Ecto neural progenitor cell (in vitro differentiated cells): ENCODE results near the gene DNMT3L.
"Not testable (repeated sequence)": the region's sequence is repeated elsewhere in the genome, so short reads cannot be mapped to it uniquely, and the experiment has no call there.

Experiments used
- DNase-seq: peaks from one replicate; pipeline ENCODE4 v3.0.0-alpha.2; 2018; ENCODE audit warnings: low spot score

The DNMT3L gene

DNA sequence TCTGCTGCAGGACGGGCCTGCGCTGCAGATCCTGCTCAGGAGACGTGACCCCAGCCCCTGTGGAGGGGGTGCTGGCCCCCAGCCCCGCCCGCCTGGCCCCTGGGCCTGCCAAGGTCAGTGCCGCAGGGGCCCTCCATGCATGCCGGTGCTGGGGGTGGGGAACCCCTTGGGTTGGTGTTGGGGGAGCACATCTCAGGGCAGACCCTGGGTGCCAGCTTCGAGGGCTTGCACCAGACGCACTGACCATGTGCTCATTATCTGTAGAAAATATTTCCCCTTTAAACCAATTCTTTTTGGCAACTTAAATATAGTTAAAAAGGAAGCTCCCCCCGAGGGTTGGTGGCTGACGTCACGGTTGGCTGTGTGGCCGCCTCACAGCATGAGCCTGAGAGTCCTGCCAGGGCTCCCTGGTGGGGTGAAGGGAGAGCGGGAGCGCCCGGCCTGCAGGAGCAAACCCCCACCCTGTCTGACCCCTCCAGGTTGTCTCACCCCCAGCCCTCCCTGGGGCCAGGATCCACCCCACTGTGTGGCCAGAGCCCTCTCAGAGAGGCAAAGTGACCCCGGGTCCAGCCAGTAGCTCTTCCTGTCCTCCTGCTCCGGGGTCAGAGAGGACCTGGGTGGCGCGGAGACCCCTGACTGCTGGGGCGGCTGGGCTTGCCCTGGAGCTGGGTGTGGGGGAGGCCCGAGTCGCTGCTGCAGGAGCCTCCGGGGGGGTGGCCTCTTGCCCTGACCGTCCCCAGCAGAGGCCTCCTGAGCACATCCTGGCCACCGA is 32.9 kb upstream of the DNMT3L start:
- DNase-seq: no peak

DNA sequence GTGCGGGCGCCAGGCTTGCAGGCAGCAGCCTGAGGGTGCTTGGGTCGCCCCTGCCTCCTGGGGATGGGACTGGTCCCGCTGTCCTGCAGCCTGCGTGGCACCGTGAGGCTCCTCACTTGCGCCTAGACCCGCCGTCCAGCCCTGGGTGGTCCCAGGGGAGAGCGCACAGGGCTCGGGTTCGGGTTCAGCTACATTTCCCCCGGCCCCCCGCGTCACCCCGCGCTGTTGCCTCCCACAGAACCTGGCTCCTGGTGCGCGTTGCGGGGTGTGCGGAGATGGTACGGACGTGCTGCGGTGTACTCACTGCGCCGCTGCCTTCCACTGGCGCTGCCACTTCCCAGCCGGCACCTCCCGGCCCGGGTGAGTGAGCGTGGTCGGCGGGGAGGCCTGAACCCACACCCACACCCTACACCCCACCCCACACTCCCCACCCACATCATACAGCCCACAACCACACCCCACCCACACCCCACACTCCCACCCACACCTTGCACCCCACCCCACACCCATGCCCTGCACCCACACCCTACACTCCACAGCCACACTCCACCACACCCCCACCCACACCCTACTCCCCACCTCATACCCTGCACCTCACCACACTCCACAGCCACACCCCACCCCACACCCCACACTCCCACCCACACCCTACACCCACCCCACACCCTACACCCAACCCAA is 32.0 kb upstream of the DNMT3L start:
- DNase-seq: no peak

DNA sequence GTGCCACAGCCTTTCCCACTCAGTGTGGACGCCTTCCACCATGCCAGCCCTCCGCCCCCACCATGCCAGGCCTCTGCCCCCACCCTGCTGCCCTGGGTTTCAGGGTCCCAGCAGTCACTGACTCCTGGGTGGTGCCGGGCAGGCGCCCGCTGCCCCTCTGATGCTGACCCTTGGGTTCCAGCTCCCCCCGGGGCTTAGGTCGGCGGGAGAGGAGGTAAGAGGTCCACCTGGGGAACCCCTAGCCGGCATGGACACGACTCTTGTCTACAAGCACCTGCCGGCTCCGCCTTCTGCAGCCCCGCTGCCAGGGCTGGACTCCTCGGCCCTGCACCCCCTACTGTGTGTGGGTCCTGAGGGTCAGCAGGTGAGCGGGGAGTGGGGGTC is 31.1 kb upstream of the DNMT3L start:
- no peak for DNase-seq

DNA sequence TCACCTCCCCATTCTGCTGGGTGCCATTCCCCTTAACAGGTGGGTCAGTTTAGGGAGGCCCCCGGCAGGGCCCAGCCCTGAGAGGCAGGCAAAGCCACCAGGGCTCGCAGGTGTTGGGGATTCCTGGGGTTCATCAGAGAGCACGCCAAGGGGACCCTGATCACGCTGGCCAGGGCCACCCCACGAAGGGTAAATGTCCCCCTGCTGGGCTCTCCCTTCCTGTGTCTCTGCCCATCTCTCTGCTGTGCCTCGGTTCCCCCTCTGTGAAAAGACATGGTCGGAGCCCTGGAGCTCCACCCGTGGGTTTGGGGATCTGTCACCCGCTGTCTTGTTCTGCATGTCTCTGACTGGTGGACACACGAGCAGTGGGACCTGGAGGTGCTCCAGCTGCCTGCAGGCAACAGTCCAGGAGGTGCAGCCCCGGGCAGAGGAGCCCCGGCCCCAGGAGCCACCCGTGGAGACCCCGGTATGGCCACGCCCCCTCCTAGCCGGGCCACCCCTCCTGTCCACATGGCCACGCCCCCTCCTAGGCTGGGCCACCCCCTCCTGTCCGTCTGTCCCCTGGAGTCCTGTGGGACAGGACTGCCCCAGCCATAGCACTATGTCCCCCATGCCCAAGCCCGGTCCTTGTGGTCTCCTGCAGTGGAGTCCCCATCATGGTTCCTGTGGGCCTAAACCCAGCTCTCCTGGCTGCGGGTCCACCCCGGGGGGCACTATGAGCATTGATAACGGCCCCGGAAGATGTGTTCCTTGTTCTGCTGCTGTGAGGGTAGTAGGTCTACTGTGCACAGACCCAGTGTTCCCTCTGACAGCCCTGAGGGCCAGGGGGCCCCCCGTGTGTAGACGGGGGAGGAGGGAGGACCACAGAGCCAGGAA is 30.5 kb upstream of the DNMT3L start:
- DNase-seq: no peak

DNA sequence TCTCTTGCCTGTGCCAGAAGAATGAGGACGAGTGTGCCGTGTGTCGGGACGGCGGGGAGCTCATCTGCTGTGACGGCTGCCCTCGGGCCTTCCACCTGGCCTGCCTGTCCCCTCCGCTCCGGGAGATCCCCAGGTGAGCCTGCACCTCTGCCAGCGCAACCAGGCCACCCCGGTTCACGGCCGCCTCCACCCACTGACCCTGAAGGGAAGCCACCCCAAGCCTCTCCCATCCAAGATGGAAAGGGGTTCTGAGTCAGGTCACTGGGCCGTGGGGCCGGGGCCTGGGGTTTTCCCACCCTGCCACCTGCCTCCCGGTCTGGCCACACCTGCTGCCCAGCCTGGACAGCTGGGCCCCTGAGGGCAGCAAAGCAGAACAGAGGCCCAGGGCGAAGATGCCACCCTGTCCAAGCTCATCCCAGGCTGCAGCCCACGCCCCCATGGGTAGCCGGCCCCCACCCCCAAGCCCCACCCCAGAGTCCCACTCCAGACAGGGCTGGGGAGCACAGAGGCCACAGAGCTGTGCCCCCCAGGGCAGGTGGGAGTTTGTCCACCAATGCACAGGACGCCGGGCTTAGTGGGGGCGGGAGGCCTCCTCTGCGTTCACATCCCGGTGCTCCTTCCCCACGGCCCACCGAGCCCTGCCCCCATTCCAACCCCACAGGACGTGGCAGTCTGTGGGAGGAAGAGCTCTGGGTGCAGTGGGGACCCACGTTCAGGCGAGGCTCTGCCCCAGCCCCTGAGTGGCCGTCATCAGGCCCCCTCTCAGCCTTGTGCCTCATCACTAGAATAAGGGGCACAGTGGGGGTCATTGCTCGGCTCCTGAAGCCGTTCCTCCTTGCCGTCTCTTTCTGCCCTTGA is 29.6 kb upstream of the DNMT3L start:
- no peak for DNase-seq

DNA sequence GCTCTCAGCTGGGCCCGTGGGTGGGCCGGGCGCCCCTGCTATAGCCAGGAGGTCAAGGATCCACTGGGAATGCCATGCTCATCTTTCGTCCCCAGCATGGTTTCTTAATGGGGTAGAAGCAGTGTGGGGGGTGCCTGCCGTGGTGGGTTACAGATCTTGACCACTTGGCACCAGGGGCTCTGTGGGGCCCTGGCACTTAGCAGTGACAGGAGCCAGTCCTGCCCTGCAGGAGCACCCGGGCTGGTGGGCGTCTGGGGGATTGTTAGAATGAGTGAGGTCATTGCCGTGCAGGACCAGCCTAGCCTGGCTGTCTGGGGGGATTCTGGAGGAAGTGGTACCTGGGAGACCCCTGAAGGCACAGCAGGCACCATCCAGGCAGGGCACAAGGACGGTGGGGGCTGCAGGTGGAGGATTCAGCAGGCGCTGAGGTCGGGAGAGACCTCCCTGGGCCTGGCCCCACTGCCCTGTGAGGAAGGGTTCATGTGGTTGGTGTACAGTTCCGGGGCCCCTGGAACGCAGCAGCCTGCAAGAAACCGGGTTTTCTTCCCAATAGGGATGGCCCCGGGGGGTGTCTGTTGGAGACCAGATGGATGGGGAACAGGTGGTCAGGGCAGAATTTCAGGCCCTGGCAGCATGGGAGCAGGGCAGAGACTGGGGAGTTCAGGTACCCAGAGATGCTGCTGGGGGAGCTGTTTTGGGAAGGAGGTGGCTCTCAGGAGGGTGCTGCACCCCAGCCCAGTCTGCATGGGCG is 28.8 kb upstream of the DNMT3L start:
- no peak for DNase-seq

DNA sequence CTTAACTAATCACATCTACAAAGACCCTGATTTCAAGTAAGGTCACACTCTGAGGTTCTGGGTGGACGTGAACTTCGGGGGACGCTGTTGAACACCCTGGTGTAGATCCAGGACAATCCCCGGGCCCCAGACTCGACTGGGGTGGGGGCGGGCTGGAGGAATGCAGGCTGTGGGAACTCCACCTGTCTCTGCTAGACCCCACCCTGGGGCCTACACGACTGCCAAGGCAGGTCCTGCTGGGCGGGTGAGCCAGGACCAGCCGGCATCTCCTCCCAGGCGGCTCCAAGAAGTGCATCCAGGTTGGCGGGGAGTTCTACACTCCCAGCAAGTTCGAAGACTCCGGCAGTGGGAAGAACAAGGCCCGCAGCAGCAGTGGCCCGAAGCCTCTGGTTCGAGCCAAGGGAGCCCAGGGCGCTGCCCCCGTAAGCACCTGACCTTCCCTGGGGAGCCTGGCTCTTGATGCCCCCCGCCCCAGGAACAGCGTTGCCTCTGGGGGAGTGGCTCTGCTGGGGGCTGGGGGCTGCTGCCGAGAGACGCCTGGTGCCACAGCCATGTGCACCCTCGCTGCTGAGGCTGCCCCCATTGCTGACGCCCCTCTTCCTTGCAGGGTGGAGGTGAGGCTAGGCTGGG is 27.8 kb upstream of the DNMT3L start:
- DNase-seq: no peak

DNA sequence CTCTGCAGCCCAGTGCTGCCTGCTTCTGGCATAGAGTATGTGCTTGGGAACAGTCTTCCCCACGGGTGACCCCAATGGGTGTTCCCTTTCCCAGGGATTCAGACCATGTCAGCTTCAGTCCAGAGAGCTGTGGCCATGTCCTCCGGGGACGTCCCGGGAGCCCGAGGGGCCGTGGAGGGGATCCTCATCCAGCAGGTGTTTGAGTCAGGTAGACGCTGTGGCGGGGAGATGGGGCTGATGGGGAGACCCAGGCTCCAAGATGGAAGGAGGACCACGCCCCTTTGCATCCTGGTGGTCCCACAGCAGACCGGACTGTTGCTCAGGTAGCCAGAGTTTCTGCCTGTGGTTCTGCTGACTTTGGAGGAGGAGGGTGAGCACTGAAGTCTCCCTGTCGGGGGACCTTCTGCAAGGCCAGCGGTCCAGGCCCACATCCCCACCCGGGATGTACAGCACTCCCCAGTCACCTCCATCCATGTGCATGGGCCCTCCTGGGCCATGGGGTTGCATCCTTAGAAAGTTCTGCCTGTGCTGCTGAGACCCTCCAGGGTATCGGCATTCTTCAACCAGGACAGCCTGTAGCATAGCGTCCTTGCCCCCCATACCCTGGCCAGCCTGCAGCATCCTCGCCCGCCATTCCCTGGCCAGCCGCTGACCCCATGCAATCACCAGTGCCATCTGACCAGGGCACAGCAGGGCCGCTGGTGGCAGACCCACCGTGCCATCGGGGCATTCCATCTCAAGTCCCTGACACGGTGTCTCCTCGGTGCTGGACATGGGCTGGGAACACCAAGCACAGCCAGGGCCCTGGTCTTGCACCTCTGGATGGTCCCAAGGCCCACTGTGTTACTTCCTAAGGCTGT is 26.8 kb upstream of the DNMT3L start:
- DNase-seq: no peak

DNA sequence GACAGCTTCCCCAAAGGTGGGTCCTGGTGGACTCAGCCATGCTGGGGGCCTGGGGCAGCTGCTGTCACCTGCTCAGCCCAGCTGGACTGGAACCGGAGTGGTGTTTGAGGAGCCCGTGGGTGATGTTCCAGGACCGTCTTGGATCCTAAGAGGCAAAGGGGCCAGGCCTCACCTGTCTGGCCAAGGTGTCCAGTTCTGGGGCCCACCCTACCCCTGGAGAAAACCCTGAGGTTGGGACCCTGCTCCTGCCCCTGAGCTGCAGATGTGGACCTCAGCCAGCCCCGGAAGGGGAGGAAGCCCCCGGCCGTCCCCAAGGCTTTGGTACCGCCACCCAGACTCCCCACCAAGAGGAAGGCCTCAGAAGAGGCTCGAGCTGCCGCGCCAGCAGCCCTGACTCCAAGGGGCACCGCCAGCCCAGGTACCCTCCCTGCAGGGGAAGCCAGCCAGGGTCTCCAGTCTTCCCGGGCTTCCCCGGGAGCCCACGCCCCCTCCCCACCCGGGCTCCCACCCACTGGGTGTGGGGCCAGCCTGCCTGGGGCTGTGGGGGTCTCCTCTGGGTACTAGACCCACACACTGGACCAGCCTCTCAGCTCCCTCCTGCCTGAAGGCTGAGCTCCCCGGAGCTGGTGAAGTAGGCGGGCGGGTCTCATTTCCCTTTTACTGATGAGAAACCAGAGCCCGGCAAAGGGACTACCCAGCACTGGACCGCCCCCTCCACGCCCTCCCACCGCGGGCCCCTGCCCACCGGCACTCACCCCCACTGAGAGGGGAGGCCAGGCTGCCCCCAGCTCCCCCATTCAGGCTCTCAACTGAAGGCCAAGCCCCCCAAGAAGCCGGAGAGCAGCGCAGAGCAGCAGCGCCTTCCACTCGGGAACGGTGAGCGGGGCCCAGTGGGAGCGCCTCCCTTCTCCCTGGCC is 25.3 kb upstream of the DNMT3L start:
- DNase-seq: no peak

DNA sequence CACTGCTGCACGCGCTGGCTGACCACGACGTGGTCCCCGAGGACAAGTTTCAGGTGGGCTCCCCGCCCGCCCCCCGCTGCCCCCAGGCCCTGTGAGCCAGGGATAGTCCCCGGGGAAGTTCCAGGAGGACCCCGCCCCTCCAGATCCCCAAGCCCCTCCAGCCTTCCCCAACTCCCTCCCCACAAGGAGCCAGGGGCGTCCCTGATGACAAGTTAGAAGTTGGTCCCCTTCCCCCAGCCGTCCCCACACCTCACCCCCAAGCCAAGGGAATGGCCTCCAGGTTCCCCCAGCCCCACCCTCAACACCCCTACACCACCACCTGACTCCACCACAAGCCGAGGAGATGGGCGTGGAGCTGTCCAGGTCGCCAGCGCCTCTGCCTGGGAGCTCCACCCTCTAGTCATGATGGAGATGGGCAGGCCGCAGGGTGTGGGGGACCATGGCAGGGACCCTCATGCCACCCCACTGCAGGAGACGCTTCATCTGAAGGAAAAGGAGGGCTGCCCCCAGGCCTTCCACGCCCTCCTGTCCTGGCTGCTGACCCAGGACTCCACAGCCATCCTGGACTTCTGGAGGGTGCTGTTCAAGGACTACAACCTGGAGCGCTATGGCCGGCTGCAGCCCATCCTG is 24.5 kb upstream of the DNMT3L start:
- DNase-seq: no peak

DNA sequence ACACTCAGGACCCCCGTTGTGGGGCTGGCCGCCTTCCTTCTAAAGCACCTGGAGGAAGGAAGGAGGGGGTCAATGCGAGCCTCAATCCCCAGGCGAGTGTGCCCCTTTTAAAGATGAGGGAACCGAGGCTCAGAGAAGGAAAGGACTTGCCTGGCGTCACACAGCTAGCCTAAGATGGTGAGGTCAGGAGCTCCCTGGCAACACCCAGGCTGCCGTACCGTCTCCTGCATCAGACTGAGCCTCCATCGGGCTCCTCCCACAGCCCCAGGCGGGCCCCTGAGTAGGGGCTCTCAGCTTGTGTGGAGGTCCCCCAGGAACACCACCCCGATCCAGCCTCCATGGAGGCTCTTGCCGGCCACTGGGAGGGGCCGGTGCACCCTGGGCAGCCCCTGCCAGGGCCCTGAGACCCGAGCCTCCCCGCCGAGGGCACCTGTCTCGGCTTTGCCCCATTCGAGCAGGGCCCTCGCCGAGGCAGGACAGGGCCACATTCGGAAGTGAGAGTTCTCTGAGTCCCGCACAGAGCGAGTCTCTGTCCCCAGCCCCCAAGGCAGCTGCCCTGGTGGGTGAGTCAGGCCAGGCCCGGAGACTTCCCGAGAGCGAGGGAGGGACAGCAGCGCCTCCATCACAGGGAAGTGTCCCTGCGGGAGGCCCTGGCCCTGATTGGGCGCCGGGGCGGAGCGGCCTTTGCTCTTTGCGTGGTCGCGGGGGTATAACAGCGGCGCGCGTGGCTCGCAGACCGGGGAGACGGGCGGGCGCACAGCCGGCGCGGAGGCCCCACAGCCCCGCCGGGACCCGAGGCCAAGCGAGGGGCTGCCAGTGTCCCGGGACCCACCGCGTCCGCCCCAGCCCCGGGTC is 23.7 kb upstream of the DNMT3L start, which contains the start of gene AIRE:
Gene AIRE (plus strand): TSS at position 739 of the 855 bp plus-strand sequence. CDS start 131 bp downstream, outside the sequence.
- DNase-seq: no peak

DNA sequence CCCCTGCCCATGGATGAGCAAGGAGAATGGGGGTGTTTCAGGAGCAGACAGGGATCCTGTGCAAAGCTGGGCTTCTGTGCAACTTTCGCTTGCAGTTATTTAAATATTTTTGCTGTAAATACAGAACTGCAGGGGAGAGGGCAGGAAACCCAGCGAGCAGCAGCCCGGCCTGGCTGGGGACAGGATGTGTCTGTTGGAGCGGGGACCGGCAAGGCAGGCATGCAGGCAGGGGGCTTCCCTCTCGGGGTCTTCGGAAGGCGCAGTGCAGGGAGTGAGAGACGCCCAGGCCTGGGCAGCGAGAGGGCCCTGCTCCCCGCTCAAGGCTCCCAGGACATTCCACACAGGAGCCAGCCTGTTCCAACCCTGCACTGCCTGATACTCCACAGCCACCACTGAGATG is 22.3 kb upstream of the DNMT3L start:
- no peak for DNase-seq

DNA sequence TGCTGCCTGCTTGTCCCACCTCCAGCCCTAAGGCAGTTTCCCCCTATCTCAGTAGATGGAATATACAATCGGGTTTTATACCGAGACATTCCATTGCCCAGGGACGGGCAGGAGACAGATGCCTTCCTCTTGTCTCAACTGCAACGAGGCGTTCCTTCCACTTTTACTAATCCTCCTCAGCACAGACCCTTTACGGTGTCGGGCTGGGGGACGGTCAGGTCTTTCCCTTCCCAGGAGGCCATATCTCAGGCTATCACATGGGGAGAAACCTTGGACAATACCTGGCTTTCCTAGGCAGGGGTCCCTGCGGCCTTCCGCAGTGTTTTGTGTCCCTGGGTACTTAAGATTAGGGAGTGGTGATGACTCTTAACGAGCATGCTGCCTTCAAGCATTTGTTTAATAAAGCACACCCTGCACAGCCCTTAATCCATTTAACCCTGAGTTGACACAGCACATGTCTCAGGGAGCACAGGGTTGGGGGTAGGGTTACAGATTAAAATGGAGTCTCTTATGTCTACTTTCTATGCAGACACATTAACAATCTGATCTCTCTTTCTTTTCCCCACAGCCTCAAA is 21.6 kb upstream of the DNMT3L start:
- not testable (repeated sequence) for DNase-seq

DNA sequence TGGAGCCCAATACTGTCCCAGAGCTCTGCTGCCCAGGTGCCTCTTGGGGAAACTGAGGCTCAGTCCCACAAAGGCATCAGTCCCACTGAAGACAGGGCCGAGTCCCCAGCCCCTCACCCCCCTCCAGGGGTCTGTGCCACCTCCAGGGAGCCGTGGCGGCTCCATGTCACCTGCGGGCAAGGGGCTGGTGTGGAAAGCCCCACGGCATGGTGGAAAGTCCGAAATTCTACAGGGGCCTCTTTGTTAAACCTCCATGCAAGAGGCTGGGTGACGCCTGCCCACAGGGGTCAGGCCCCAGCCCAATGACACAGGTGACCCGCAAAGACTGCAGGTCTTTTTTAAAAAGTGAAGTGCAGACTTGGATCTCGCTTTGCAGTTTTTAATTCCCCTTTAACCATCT is 20.7 kb upstream of the DNMT3L start:
- no peak for DNase-seq

DNA sequence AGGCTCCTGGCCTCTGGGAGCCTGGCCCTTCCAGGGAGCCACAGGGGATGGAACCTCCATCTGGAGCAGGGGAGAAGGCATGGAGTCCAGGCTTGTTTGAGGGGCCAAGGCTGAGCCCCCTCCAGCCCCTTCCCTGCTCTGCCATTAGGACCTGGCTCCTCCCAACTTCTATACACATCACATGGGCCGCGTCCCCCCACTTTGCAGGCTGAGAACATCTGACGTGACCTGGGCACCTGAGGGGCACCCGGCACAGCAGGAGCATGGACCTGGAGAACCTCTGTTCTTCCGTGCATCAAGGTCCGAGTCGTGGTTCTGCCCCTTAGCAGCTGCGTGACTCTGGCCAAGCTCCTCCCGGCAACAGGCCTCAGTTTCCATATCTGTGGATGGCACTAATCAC is 20.1 kb upstream of the DNMT3L start:
- DNase-seq: no peak
